Left lung (tissue), 10 donors: ENCODE results near the gene MIX23. TPM values are rescaled to one million over a fixed set of nuclear protein-coding genes. Genes with fewer than 3 reads are reported as not detected.
"Not testable (repeated sequence)": the region's sequence is repeated elsewhere in the genome, so short reads cannot be mapped to it uniquely, and the experiment has no call there.

Experiments
- ATAC-seq: fragments of 200-7000 bp; cut with Tn5 transposase; one replicate; pipeline ENCODE4 v1.9.1; 2020; ENCODE audit warnings: moderate library complexity
- DNase-seq, 4 donors: peaks; one replicate each; pipeline ENCODE4 v3.0.0-alpha.2; 2013 to 2020
- H3K27ac ChIP-seq, 2 donors: fragments of 200-600 bp; sonication (generic) in 1 of 2; one replicate each; pipeline versions ENCODE4 v1.5.0 to v1.8.0; 2020 to 2021
- H3K27me3 ChIP-seq, 2 donors: fragments of 200-600 bp; sonication (generic) in 1 of 2; one replicate each; pipeline versions ENCODE4 v1.5.0 to v1.8.0; 2020 to 2021
- H3K36me3 ChIP-seq, 2 donors: fragments of 200-600 bp; sonication (generic) in 1 of 2; one replicate each; pipeline versions ENCODE4 v1.5.0 to v1.8.0; 2020 to 2021
- H3K4me1 ChIP-seq, 2 donors: fragments of 200-600 bp; one replicate each; pipeline ENCODE4 v1.8.0; 2021
- H3K4me3 ChIP-seq, 2 donors: fragments of 200-600 bp; sonication (generic) in 1 of 2; one replicate each; pipeline versions ENCODE4 v1.5.0 to v1.8.0; 2020 to 2021; ENCODE audit warnings: mild to moderate bottlenecking in 1 of 2
- H3K9me3 ChIP-seq, 2 donors: fragments of 200-600 bp; sonication (generic) in 1 of 2; one replicate each; pipeline versions ENCODE4 v1.5.0 to v1.8.0; 2020 to 2021
- CTCF ChIP-seq, 2 donors: fragments of 200-600 bp; sonication (generic) in 1 of 2; IDR thresholded peaks; one replicate each; pipeline versions ENCODE4 v1.5.0 to v1.8.0; 2021; ENCODE audit warnings: antibody characterized with exemption in 2 of 2
- intact Hi-C, 2 donors: fragments of 100-400 bp; cut with DNase I; formaldehyde crosslinking; loops; one replicate each; pipeline versions ENCODE4 v1.11.2 to v1.14.2; 2022
- polyA plus RNA-seq, 6 donors: library from polyadenylated mRNA; unstranded; fragments of 120-200 nt; gene quantifications; one replicate each; pipeline ENCODE4 v1.2.1, GENCODE V29; 2013; ENCODE audit not compliant: insufficient read length in 6 of 6
- total RNA-seq, 2 donors: library from RNA; stranded (reverse); fragmentation: NEBNext Ultra II Directional; extraction: Animal tissue kit (Norgen Biotek cat#: 25700); gene quantifications; one replicate each; pipeline ENCODE4 v1.2.1, GENCODE V29; 2021
- donor health status: DM: no; HTN: yes; CAD: no.
- donor health status: DM: no; HTN: no; CAD: no.

Gene MIX23
- total and polyA plus RNA-seq, 8 donors = 24.2 to 42.6 (median 38.5) TPM

GRCh38 chr3:122374034-122374433, 9.0 kb downstream of the MIX23 start:
- intact Hi-C loops = no loop called here
- Histone ChIP-seq H3K36me3 (peaks cover 0 to 16% of the 10 kb centered on the region in 2 donors), H3K27ac (no peak overlapping the region), H3K4me3 (no peak overlapping the region), H3K27me3 (no peaks in the 10 kb centered on the region), H3K9me3 (no peaks in the 10 kb centered on the region), H3K4me1 (peaks cover 0 to 19% of the 10 kb centered on the region in 2 donors)
- no peak for ATAC-seq
- no peak for TF ChIP-seq CTCF (IDR thresholded peaks at IDR 0.05)
- DNase-seq = no peak

- intact Hi-C loops = no loop called here
- TF ChIP-seq CTCF (IDR thresholded peaks at IDR 0.05) = no peak
- no peak overlapping the region for H3K27ac ChIP-seq
Measured at GRCh38 chr3:122366379-122366749, 16.7 kb downstream of the MIX23 start.

GRCh38 chr3:122365582-122366378, 17.3 kb downstream of the MIX23 start:
- DNase-seq, H3K27me3 ChIP-seq, intact Hi-C loops, H3K4me3 ChIP-seq, H3K9me3 ChIP-seq, H3K4me1 ChIP-seq: not testable (repeated sequence)
- H3K27ac ChIP-seq = peak overlapping the region in 1 of 2 donors; percentile 3
- H3K36me3 ChIP-seq = peaks cover 0 to 59% of the 10 kb centered on the region in 2 donors
- peak; percentile 94 for ATAC-seq

More at GRCh38 chr3:122366379-122366749, 16.7 kb downstream of the MIX23 start:
- peaks cover 0 to 10% of the 10 kb centered on the region in 2 donors for H3K4me1 ChIP-seq
- H3K36me3 ChIP-seq = peaks cover 0 to 60% of the 10 kb centered on the region in 2 donors
- DNase-seq (no peak), ATAC-seq (no peak)
- H3K4me3 ChIP-seq = no peak overlapping the region
- no peaks in the 10 kb centered on the region for H3K27me3 ChIP-seq
- H3K9me3 ChIP-seq = no peaks in the 10 kb centered on the region

- Histone ChIP-seq H3K9me3 (no peaks in the 10 kb centered on the region), H3K27me3 (no peaks in the 10 kb centered on the region), H3K4me1 (no peaks in the 10 kb centered on the region), H3K27ac (peak overlapping the region in 1 of 2 donors; percentile 3), H3K36me3 (peaks cover 0 to 62% of the 10 kb centered on the region in 2 donors), H3K4me3 (no peak overlapping the region)
- ATAC-seq (no peak), DNase-seq (no peak)
- intact Hi-C loops = no loop called here
- no peak for TF ChIP-seq CTCF (IDR thresholded peaks at IDR 0.05)
Measured at GRCh38 chr3:122365073-122365472, 18.0 kb downstream of the MIX23 start.

GRCh38 chr3:122364490-122364889, 18.5 kb downstream of the MIX23 start:
- peaks cover 0 to 58% of the 10 kb centered on the region in 2 donors for H3K36me3 ChIP-seq
- intact Hi-C loops = no loop called here

More at GRCh38 chr3:122364490-122364889, 18.5 kb downstream of the MIX23 start:
- no peak overlapping the region for H3K4me3 ChIP-seq
- no peak for TF ChIP-seq CTCF (IDR thresholded peaks at IDR 0.05)
- no peaks in the 10 kb centered on the region for H3K9me3 ChIP-seq
- H3K4me1 ChIP-seq = no peaks in the 10 kb centered on the region
- ATAC-seq = no peak
- no peak for DNase-seq
- no peaks in the 10 kb centered on the region for H3K27me3 ChIP-seq
- H3K27ac ChIP-seq = no peak overlapping the region
